Epidermal melanocyte (primary cell): ENCODE data around the gene MLST8.
"Not testable (repeated sequence)": the region's sequence is repeated elsewhere in the genome, so short reads cannot be mapped to it uniquely, and the experiment has no call there.

ENCODE experiments used
- DNase-seq: peaks from one replicate; pipeline ENCODE4 v3.0.0; 2011; ENCODE audit warnings: low spot score; ENCODE audit not compliant: insufficient read length

The MLST8 gene

DNA sequence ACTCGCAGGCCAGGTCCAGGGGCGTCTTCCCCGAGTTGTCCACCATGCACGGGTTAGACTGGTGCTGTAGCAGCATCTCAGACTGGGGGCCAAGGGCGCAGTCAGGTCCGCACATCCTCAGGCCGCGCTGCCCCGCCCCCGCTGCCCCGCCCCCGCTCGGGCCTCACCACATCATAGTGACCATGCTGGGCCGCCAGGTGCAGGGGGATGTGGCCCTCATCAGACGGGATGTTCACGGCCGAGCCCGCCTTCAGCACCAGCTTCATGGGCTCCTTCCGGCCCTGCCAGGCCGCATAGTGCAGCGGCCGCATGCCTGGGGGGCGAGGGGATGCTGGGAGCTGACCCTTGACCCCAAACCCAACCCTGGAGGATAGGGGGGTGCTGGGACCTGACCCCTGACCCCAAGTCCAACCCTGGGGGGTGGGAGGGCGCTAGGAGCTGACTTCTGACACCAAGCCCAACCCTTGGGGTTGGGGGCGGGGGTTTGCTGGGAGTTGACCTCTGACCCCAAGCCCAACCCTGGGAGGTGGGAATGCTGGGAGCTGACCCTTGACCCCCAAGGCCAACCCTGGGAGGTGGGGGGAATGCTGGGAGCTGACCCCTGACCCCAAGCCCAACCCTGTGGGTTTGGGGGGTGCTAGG is 15.9 kb upstream of the MLST8 start:
- DNase-seq = no peak

DNA sequence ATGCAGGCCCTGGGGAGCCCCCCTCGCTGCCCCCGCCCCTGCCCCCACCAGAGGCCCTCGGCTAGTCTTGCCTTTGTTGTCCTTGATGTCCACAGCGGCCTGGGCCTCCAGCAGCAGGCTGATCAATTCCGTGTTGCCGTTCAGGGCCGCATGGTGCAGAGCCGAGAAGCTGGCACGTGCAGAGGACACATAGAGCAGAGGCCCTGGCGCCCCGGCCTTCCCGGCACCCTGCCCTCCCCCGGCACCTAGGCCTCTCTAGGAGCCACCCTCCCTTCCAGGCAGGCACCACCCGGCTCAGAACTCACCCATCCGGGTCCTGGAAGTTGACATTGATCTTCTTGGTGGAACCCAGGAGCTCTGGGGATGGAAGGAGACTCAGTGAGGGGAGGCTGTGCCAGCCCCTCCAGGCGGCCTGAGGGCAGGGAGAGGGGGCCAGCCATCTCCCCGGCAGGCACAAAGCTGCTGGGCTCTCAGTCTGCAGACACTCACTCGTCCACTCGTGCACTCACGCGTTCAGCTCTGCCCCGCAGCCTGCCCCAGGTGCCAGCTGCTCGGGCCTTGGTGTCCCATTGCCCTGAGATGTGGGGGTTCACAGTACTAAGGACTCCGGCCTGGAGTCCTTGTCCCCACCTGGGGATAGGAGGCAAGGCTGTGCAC is 15.1 kb upstream of the MLST8 start:
- DNase-seq = no peak

- DNase-seq = no peak
Observed at GRCh38 chr16:2190659-2191445, 14.4 kb upstream of the MLST8 start.

DNA sequence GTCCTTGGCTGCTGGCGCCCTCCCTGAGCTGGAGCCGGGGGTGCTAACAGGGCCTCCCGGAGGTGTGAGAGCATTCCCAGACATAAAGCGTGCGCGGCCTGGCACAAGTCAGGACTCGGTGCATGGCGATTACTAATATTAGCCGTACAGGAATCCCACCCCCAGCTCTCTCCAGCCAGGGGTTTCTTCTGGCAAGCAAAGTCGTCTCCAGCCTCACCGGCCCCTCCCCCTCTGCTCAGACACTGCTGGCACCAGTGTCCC is 13.9 kb upstream of the MLST8 start:
- DNase-seq = no peak

DNA sequence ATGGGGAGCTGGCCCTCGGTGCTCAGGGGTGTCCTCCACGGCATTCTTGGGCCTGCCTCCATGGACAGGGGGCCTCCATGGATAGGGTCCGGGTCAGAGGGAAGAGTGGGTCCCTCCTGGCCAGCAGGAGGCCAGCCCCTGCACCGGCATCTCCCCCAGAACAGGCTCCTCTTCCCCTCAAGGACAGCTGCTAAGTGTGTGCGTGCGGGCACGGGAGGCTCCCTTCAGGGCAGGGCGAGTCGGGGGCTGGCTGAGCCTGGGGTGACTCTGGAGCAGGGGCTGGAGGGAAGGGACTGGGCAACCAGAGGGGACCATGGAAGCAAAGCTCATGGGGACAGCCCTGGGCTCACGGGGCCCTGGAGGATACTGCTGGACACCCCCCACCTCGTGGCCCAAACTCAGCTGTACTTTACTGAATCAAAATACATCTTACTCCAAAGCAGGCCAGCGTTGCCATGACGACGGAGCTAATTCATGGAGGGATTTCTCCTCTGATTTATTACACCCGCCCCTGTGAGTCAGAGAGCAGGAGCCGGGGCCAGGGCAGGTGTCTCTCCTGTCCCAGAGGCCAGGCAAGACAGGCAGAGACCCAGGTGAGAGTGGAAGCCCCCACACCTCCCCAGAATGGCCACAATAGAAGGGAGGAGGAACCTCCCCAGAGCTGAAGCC is 11.0 kb upstream of the MLST8 start:
- DNase-seq = no peak

GRCh38 chr16:2194852-2195321 is 10.4 kb upstream of the MLST8 start:
- DNase-seq = no peak

DNA sequence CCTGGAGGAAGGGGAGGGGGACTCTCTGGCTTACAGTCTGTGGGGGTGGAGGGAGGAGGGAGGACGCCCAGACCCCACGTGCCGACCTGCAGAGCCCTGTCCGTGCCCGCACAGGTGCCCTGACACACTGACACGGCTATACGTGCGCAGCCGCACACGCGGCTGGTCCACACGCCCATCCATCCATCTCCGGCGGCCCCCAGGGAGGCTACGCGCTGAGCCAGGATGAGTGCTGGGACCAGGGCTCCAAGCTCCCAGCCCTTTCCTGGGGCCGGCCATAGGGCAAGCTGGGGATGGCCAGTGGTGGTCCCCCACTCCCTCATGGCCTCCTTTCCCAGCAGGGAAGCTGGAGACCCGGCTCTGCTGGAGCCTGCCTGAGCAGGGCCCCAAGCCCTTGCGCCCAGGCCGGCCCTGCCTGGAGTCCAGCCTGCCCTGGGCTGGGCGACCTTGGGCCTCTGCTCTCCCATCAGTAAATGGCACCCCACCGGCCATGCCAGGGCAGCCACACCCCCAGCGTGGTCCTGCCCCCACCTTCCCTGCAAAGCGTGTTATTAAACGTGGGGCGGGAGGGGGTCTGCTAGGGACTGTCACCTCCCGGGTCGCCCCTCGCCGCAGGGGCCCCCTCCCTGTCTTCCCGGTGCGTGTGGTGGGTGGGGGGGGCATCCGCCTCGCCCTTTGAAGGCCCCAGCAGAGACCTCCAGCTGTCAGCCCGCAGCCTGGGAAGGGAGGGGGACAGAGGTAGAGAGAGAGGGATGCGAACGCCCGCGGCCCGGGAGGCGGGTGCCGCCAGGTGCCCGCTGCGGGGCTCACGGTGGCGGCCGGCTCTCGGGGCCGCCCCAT is 9.7 kb upstream of the MLST8 start:
- DNase-seq = no peak

- no peak for DNase-seq
Observed at GRCh38 chr16:2196162-2196980, 8.9 kb upstream of the MLST8 start, which contains the start of gene CASKIN1. CASKIN1 (minus strand) TSS chr16:2196605; CDS start chr16:2196432, 173 bp downstream.

GRCh38 chr16:2196981-2197511 is 8.2 kb upstream of the MLST8 start:
- no peak for DNase-seq

- DNase-seq = no peak
Observed at GRCh38 chr16:2197765-2198164, 7.5 kb upstream of the MLST8 start.

DNA sequence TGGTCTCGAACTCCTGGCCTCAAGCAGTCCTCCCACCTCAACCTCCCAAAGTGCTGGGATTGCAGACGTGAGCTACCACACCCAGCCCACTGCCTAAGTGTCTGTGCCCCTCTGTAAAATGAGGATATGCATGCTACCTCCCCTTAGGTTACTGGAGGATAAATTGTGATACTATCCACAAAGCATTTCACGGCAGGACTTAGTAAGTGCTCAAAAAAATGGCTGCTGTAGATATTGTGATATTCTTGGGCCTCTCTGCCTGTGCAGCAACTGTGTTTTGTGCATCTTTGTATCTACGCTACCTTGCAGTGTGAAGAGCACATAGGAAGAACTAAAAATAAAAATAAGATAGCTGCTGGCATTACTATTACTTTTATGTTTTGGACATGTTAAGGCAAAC is 7.0 kb upstream of the MLST8 start:
- DNase-seq = no peak

DNA sequence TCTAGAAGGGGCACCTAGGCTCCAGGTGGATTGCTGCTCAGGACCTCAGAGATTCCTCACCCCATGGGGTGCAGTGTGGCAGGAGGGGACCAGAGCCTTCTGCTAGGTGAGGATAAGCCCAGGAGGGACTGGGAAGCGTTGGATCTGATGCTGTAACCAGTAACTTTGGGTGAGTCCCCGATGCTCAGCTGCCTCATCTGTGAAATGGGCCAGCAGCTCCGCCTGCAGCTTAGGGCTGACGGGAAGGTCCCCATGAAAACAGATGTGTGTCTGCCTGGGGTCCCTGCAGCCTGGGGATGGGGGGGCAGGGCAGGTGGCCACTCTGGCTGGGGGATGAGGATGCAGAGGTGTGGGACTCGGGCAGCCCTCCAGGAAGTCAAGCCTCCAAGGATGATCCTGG is 6.2 kb upstream of the MLST8 start:
- DNase-seq = no peak

GRCh38 chr16:2199621-2200139 is 5.6 kb upstream of the MLST8 start:
- DNase-seq = no peak

- no peak for DNase-seq
Observed at GRCh38 chr16:2200313-2200712, 4.9 kb upstream of the MLST8 start.

DNA sequence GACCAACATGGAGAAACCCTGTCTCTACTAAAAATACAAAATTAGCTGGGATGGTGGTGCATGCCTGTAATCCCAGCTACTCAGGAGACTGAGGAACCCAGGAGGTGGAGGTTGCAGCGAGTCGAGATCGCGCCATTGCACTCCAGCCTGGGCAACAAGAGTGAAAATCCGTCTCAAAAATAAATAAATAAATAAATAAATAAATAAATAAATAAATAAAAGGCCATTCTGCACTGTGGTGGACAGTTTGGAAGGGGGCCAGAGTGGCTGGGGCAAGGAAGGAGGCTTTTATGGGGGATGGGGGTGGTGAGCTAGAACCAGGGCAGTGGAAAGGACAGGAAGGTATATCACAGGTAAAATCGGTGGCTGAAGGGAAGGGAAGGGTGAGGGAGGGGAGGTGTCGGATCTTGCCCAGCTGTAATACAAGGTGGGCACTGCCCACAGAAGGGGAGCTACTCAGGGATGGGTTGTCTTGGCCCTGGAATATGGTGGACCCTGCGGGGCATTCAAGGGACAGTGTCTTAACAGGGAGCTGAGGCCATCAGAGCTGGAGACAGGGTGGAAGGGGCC is 2.0 kb upstream of the MLST8 start:
- not testable (repeated sequence) for DNase-seq

DNA sequence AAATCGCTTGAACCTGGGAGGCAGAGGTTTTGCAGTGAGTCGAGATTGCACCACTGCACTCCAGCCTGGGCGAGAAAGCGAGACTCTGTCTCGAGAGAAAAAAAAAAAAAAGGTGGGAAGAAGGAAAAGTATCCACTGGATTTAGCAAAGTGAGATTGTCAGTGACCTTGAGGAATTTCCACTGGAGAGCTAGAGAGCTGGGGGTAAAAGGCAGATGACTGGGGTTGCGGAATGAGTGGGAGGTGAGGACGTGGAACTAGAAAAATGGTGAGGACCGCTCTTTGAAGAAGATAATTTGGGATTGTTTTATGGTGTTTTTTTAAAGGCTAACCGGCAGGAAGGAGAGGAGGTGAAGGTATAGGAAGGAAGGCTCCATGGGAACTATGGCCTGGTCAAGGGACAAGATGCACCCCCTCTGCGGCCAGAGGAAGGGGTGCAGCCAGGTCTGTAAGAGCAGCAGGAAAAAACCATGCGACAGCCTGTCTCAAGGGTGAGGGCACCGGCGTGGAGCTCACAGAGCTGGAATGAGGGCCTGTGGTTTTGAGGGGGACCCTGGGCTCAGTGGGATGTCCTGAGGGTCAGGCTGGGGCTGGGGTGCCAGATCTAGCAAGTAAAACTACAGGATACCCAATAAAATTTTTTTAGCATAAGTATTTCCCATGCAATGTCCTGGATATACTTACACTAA is 694 bp upstream of the MLST8 start:
- no peak for DNase-seq

DNA sequence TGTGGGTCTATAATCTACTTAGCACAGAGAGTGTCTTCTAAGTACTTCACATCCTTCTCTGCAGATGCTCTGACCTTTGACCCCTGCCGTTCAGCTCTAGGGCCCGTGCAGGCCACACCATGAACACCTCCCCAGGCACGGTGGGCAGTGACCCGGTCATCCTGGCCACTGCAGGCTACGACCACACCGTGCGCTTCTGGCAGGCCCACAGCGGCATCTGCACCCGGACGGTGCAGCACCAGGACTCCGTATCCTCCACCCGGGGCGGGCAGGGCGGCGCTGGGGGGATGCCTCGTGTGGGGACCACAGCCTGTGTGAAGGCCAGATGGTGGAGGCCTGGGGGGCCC is 686 bp downstream of the MLST8 start:
- no peak for DNase-seq

DNA sequence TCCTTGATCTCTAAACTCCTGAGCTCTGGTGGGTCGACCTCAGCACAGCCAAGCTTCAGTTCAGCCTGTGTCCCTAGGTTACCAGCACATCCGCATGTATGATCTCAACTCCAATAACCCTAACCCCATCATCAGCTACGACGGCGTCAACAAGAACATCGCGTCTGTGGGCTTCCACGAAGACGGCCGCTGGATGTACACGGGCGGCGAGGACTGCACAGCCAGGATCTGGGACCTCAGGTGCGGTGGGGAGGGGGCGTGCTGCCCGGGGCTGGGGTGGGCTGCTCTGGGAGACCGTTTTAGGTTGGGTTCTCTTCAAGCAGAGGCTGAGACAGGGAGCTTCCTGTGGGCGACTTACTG is 1.1 kb downstream of the MLST8 start:
- no peak for DNase-seq

DNA sequence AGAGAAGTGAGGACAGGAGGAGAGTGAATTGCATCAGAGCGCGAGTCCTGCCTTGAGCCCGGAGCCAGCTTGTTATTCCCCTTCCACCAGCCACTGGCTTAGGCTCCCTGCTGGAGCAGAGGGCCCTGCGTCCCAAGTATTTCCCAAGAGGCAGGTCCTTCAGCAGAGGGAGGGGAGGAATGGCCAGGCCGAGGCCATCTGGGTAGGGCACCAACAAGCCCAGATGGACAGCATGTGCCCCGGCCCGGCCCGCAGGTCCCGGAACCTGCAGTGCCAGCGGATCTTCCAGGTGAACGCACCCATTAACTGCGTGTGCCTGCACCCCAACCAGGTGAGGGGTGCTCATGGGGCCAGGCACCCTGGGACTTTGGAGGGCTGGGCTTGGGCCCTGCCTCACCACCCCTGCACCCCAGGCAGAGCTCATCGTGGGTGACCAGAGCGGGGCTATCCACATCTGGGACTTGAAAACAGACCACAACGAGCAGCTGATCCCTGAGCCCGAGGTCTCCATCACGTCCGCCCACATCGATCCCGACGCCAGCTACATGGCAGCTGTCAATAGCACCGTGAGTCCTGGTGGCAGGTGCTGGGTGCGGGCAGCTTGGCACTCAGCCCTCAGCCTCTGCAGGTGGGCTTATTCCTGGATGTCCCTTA is 1.7 kb downstream of the MLST8 start:
- DNase-seq = no peak
